Measurements from ENCODE around the gene KIR3DL1.
"Not testable (repeated sequence)": the region's sequence is repeated elsewhere in the genome, so short reads cannot be mapped to it uniquely, and the experiment has no call there.

KIR3DL1 gene

GRCh38 chr19:54816251-54816650, at the start of gene KIR3DL1:
KIR3DL1 (plus strand) TSS chr19:54816468.
- not testable (repeated sequence) for DNase-seq (ENCODE audit: low read depth in 4 of 4, low spot score in 1 of 4)

GRCh38 chr19:54769646-54770045, 46.6 kb upstream of the KIR3DL1 start, which contains the start of gene KIR2DL1:
KIR2DL1 (plus strand) TSS chr19:54769793; CDS start chr19:54769851, 58 bp downstream.
- DNase-seq (ENCODE audit: low read depth in 4 of 4, low spot score in 1 of 4) = not testable (repeated sequence)

- DNase-seq (ENCODE audit: low read depth in 4 of 4, low spot score in 1 of 4) = not testable (repeated sequence)
These were observed 45.8 kb upstream of the KIR3DL1 start for GRCh38 chr19:54770511-54770910.

DNA sequence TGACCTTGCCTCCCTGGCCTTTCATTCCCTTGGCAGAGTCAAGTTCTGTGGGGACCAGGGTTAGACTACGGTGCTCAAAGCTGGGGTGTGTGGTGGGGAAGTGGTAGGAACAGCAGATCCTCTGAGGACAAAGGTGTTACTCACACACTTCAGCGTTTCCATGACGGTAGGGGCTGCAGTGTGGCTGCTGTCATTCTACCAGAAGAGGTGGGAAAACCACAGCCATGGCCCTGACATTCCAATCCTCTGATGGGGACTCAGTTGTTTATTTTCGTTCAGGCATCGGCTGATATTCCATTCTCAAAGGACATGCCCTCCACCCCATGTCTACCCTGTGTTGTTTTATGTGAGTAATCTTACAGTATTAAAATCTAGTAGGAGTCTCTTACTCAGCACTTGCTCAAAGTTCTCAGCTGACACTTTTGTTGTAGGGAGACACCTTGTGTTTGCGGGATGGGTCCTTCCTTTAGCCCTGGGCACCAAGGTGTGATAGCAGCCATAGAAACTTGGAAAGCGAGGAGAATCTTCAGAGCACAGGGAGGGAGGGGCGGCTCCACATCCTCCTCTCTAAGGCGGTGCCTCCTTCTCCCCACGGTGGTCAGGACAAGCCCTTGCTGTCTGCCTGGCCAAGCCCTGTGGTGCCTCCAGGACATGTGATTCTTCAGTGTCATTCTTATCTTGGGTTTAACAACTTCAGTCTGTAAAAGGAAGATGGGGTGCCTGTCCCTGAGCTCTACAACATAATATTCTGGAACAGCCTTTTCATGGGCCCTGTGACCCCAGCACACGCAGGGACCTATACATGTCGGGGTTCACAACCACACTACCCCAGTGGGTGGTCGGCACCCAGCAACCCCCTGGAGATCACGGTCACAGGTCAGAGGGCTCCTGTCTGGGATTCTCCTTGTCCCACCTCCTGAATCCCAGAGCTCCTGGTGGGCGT, 45.0 kb upstream of the KIR3DL1 start:
- not testable (repeated sequence) for DNase-seq (ENCODE audit: low read depth in 4 of 4, low spot score in 1 of 4)

GRCh38 chr19:54772666-54773065, 43.6 kb upstream of the KIR3DL1 start:
- not testable (repeated sequence) for DNase-seq (ENCODE audit: low read depth in 4 of 4, low spot score in 1 of 4)

DNA sequence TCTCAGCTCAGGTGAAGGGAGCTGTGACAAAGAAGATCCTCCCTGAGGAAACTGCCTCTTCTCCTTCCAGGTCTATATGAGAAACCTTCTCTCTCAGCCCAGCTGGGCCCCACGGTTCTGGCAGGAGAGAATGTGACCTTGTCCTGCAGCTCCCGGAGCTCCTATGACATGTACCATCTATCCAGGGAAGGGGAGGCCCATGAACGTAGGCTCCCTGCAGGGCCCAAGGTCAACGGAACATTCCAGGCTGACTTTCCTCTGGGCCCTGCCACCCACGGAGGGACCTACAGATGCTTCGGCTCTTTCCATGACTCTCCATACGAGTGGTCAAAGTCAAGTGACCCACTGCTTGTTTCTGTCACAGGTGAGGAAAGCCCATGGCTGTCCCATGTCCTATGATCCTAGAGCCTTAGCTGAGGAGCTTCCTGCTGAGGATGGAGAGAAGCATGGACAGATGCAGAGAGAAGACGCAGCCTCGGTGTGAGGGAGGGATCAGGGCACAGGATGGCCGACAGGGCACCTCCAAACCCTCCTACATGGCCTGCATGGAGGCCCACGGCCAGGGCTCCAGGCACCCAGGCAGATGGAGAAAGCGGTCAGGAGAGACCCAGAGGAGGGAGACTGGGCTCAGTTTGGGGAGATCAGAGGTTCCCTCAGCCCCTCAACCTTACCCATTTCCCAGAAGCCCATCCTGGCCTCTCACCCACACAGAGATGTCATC, 41.0 kb upstream of the KIR3DL1 start:
- not testable (repeated sequence) for DNase-seq (ENCODE audit: low read depth in 4 of 4, low spot score in 1 of 4)

GRCh38 chr19:54775830-54776229, 40.4 kb upstream of the KIR3DL1 start:
- not testable (repeated sequence) for DNase-seq (ENCODE audit: low read depth in 4 of 4, low spot score in 1 of 4)

DNA sequence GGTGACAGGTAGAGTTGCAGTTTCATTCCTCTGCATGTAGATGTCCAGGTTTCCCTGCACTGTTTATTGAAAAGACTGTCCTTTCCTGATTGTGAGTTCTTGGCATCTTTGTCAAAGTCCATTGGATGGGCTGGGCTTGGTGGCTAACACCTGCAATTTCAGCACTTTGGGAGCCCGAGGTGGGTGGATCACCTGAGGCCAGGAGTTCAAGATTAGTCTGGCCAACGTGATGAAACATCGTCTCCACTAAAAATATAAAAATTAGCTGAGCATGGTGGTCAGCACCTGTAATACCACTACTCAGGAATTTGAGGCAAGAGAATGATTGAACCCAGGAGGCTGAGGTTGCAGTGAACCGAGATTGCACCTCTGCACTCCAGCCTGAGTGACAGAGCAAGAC, 38.4 kb upstream of the KIR3DL1 start:
- not testable (repeated sequence) for DNase-seq (ENCODE audit: low read depth in 4 of 4, low spot score in 1 of 4)

- not testable (repeated sequence) for DNase-seq (ENCODE audit: low read depth in 4 of 4, low spot score in 1 of 4)
These were observed 37.4 kb upstream of the KIR3DL1 start for GRCh38 chr19:54778896-54779295.

GRCh38 chr19:54782916-54783315, 33.4 kb upstream of the KIR3DL1 start:
- DNase-seq (ENCODE audit: low read depth in 4 of 4, low spot score in 1 of 4) = not testable (repeated sequence)

DNA sequence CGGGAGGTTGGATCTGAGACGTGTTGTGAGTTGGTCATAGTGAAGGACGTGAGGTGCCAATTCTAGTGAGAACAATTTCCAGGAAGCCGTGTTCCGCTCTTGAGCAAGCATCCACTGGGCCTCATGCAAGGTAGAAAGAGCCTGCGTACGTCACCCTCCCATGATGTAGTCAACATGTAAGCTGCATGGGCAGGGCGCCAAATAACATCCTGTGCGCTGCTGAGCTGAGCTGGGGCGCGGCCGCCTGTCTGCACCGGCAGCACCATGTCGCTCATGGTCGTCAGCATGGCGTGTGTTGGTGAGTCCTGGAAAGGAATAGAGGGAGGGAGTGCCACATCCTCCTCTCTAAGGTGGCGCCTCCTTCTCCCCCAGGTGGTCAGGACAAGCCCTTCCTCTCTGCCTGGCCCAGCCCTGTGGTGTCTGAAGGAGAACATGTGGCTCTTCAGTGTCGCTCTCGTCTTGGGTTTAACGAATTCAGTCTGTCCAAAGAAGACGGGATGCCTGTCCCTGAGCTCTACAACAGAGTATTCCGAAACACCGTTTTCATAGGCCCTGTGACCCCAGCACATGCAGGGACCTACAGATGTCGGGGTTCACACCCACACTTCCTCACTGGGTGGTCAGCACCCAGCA, 30.1 kb upstream of the KIR3DL1 start:
- not testable (repeated sequence) for DNase-seq (ENCODE audit: low read depth in 4 of 4, low spot score in 1 of 4)

DNA sequence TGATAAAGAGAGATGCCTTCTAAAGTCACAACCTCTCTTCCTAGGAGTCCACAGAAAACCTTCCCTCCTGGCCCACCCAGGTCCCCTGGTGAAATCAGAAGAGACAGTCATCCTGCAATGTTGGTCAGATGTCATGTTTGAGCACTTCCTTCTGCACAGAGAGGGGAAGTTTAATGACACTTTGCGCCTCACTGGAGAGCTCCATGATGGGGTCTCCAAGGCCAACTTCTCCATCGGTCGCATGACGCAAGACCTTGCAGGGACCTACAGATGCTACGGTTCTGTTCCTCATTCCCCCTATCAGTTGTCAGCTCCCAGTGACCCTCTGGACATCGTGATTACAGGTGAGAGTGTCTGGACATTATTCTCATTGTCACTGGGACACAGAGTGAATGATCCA, 28.1 kb upstream of the KIR3DL1 start:
- not testable (repeated sequence) for DNase-seq (ENCODE audit: low read depth in 4 of 4, low spot score in 1 of 4)

DNA sequence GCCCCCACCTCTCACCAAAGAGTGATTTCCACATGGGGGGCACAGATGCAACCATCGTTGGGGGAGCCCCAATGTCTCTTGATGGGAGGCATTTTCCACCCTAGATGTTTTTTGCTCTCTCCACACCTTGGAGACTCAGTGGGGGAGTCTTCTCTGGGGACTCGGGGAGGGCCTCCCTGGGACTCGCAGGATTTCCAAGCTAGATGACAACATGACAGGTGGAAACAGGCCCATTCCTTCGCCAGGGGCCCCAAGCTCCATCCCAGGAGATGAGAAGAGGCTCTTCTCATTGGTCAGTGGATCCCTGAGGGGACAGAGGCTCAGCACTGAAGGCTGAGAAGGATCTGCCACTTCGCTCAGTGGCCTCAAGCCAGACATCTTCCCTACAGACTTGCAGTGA, 25.6 kb upstream of the KIR3DL1 start:
- DNase-seq (ENCODE audit: low read depth in 4 of 4, low spot score in 1 of 4) = no peak

DNA sequence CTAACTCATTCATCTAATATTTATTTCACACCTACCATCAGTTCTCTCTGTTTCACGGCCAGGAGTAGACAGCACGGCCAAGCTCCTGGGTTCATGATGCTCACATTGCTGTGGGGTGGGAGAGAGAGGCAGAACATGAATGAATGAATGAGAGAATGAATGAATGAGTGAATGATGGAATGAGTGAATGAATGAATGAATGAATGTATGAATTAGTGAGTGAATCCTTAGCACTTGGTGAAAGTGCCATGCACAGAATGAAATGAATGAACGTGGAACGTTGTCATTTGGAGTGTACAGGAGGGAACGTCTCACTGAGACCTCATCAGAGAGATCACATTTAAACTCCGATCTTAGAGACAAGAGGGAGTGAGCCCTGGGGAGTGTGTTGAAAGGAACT, 24.8 kb upstream of the KIR3DL1 start:
- DNase-seq (ENCODE audit: low read depth in 4 of 4, low spot score in 1 of 4) = no peak

GRCh38 chr19:54792814-54793213, 23.5 kb upstream of the KIR3DL1 start:
- no peak for DNase-seq (ENCODE audit: low read depth in 4 of 4, low spot score in 1 of 4)

DNA sequence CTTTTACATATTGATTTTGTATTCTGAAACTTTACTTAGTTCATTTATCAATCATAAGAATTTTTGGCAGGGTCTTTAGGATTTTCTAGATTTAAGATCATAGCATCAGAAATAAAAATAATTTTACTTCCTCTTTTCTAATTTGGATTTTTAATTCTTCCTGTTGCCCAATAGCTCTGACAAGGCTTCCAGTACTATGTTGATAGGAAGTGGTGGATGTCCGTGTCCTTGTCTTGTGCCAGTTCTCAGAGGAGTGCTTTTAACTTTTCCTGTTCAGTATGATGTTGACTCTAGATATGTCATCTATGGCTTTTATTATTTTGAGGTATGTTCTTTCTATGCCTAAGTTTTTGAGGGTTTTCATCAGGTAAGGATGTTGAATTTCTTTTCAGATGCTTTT, 20.5 kb upstream of the KIR3DL1 start:
- DNase-seq (ENCODE audit: low read depth in 4 of 4, low spot score in 1 of 4) = no peak

DNA sequence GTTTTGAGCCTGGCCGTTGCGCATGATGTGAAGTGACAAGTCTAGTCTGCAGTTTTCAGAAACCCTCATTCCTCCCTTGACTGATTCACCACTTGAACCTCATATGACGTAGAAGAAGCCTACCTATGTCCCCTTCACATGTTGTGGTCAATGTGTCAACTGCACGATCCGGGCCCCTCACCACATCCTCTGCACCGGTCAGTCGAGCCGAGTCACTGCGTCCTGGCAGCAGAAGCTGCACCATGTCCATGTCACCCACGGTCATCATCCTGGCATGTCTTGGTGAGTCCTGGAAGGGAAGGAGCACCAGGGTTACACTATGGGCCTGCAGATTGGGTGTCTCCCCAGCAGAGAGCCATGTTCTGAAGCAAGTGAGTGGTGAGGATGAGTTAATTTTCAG, 12.9 kb upstream of the KIR3DL1 start, which contains the start of gene KIR2DL4:
Gene KIR2DL4, plus strand, starts transcription at position 201 of the 400 bp plus-strand sequence. Its CDS starts 42 bp downstream, at position 243.
- no peak for DNase-seq (ENCODE audit: low read depth in 4 of 4, low spot score in 1 of 4)

GRCh38 chr19:54804101-54804500, 12.2 kb upstream of the KIR3DL1 start:
- no peak for DNase-seq (ENCODE audit: low read depth in 4 of 4, low spot score in 1 of 4)

DNA sequence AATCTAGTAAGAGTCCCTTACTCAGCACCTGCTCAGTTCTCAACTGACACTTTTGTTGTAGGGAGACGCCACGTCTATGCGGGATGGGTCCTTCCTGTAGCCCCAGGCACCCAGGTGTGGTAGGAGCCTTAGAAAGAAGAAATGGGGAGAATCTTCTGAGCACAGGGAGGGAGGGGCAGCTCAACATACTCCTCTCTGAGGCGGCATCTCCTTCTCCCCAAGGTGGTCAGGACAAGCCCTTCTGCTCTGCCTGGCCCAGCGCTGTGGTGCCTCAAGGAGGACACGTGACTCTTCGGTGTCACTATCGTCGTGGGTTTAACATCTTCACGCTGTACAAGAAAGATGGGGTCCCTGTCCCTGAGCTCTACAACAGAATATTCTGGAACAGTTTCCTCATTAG, 11.7 kb upstream of the KIR3DL1 start:
- DNase-seq (ENCODE audit: low read depth in 4 of 4, low spot score in 1 of 4) = no peak

GRCh38 chr19:54805665-54806515, 10.4 kb upstream of the KIR3DL1 start:
- DNase-seq (ENCODE audit: low read depth in 4 of 4, low spot score in 1 of 4) = no peak

DNA sequence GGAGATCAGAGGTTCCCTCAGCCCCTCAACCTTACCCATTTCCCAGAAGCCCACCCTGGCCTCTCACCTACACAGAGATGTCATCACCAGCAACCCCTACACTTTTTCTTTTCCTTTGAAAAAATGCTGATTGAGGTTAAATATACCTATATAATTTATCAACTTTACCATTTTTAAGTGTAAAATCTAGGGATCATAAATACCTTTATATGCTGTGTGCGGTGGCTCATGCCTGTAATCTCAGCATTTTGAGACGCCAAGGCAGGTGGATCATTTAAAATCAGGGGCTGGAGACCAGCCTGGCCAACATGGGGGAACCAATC, 9.8 kb upstream of the KIR3DL1 start:
- DNase-seq (ENCODE audit: low read depth in 4 of 4, low spot score in 1 of 4) = no peak

All from stimulated activated CD4-positive, alpha-beta T cell treated with anti-CD3 and anti-CD28 coated beads, Interleukin-1b, Interleukin-23, amount 100 ng/mL, for 24 hours (primary cell).